H1 (cell line): ENCODE measurements around the gene POLN. TPM values are rescaled to one million over a fixed set of nuclear protein-coding genes. Genes with fewer than 3 reads are reported as not detected.

Experiments used
- CTCF ChIA-PET: fragments of 300-600 bp; sonication (Branson Sonifier 250); formaldehyde crosslinking; loops from one replicate; lab custom pipeline; 2021; ENCODE audit not compliant: partially characterized antibody; lab: Charles Lee
- POLR2A ChIA-PET: fragments of 300-600 bp; sonication (Branson Sonifier 250); formaldehyde crosslinking; loops from one replicate; lab custom pipeline; 2021; ENCODE audit warnings: inconsistent platforms; ENCODE audit not compliant: partially characterized antibody; lab: Charles Lee
- DNase-seq, 2 experiments: peaks; one replicate each; pipeline versions ENCODE4 v3.0.0 to v3.0.0-alpha.2; 2010 to 2022; ENCODE audit warnings: low spot score in 2 of 2, low read depth in 1 of 2, mixed read lengths in 1 of 2
- FAIRE-seq: peaks from 2 replicates; lab custom pipeline; 2011; peaks lifted over from hg19 to GRCh38; lab: Jason Lieb, UNC
- H2AFZ ChIP-seq: 2 replicates; pipeline ENCODE4 v1.8.1; 2012; ENCODE audit warnings: low read length, inconsistent platforms
- H2AK5ac ChIP-seq: 2 replicates; pipeline ENCODE4 v1.6.1; 2013; ENCODE audit warnings: low read depth, low read length
- H2BK120ac ChIP-seq: replicated peaks from 2 replicates; pipeline ENCODE3; 2013; ENCODE audit warnings: low read depth, low read length, inconsistent platforms
- H2BK12ac ChIP-seq: 2 replicates; pipeline ENCODE4 v1.6.1; 2013; ENCODE audit warnings: low read depth, low read length
- H2BK15ac ChIP-seq: 2 replicates; pipeline ENCODE4 v1.6.1; 2013; ENCODE audit warnings: low read length
- H2BK20ac ChIP-seq: 2 replicates; pipeline ENCODE4 v1.6.1; 2013; ENCODE audit warnings: low read length
- H2BK5ac ChIP-seq: 2 replicates; pipeline ENCODE4 v1.6.1; 2013; ENCODE audit warnings: low read depth, low read length
- H3K14ac ChIP-seq: 2 replicates; pipeline ENCODE4 v1.6.1; 2013; ENCODE audit warnings: inconsistent platforms; ENCODE audit not compliant: insufficient read length
- H3K18ac ChIP-seq: 2 replicates; pipeline ENCODE4 v1.6.1; 2013; ENCODE audit warnings: low read length; ENCODE audit errors: extremely low read depth
- H3K23ac ChIP-seq: 2 replicates; pipeline ENCODE4 v1.6.1; 2013; ENCODE audit warnings: inconsistent platforms; ENCODE audit not compliant: insufficient read length
- H3K23me2 ChIP-seq: 2 replicates; pipeline ENCODE4 v1.6.1; 2013; ENCODE audit warnings: low read depth, low read length
- H3K27ac ChIP-seq: 2 replicates; pipeline ENCODE4 v1.6.1; 2011; ENCODE audit warnings: low read depth, low read length, inconsistent platforms
- H3K27me3 ChIP-seq, 4 experiments: replicated peaks in 1 of 4; 1 replicate in 1 of 4; 2 replicates in 3 of 4; pipeline versions ENCODE4 v1.6.1 to v1.8.1; 2011 to 2013; ENCODE audit warnings: low read length in 3 of 4, mild to moderate bottlenecking in 3 of 4, inconsistent platforms in 2 of 4, mixed read lengths in 2 of 4, moderate library complexity in 1 of 4; ENCODE audit not compliant: control insufficient read depth in 3 of 4, insufficient read depth in 3 of 4; ENCODE audit errors: extremely low read depth in 1 of 4
- H3K36me3 ChIP-seq, 4 experiments: 2 replicates each; pipeline versions ENCODE4 v1.6.1 to v1.8.1; 2011 to 2013; ENCODE audit warnings: mild to moderate bottlenecking in 4 of 4, low read length in 3 of 4, moderate library complexity in 2 of 4, control low read depth in 1 of 4, inconsistent platforms in 1 of 4; ENCODE audit not compliant: insufficient read depth in 4 of 4, control insufficient read depth in 2 of 4
- H3K4ac ChIP-seq: replicated peaks from 2 replicates; pipeline ENCODE3; 2013; ENCODE audit warnings: low read length, low read depth, mixed read lengths, inconsistent platforms; ENCODE audit not compliant: insufficient read length
- H3K4me1 ChIP-seq, 4 experiments: replicated peaks in 1 of 4; 1 replicate in 1 of 4; 2 replicates in 3 of 4; pipeline versions ENCODE4 v1.6.1 to v1.8.1; 2011 to 2013; ENCODE audit warnings: low read length in 3 of 4, inconsistent platforms in 2 of 4, mixed read lengths in 1 of 4; ENCODE audit not compliant: insufficient read depth in 4 of 4, control insufficient read depth in 3 of 4
- H3K4me2 ChIP-seq, 2 experiments: 2 replicates each; pipeline versions ENCODE4 v1.6.1 to v1.8.1; 2011 to 2013; ENCODE audit warnings: low read depth in 2 of 2, low read length in 2 of 2, control low read depth in 1 of 2, inconsistent platforms in 1 of 2, mild to moderate bottlenecking in 1 of 2; ENCODE audit not compliant: insufficient read depth in 1 of 2
- H3K4me3 ChIP-seq, 4 experiments: fragments of 200-600, 300-600 bp in 1 of 4; sonication (generic), shearing (Covaris generic), sonication (Bioruptor Twin) in 1 of 4; 2 replicates each; pipeline versions ENCODE4 v1.5.1 to v1.8.1; 2011 to 2016; ENCODE audit warnings: low read length in 4 of 4, low read depth in 3 of 4, control low read depth in 2 of 4, inconsistent platforms in 2 of 4, mild to moderate bottlenecking in 2 of 4, mixed read lengths in 1 of 4, moderate library complexity in 1 of 4; ENCODE audit not compliant: insufficient read depth in 2 of 4; ENCODE audit errors: extremely low read depth in 1 of 4
- H3K56ac ChIP-seq: replicated peaks from 2 replicates; pipeline ENCODE3; 2013; ENCODE audit warnings: low read depth, mild to moderate bottlenecking, mixed read lengths, low read length, inconsistent platforms; ENCODE audit not compliant: insufficient read length
- H3K79me1 ChIP-seq: 2 replicates; pipeline ENCODE4 v1.6.1; 2013; ENCODE audit warnings: low read depth, low read length, control low read depth
- H3K79me2 ChIP-seq, 2 experiments: 2 replicates each; pipeline versions ENCODE4 v1.6.1 to v1.8.1; 2012 to 2013; ENCODE audit warnings: low read length in 2 of 2, mild to moderate bottlenecking in 2 of 2, inconsistent platforms in 1 of 2; ENCODE audit not compliant: insufficient read depth in 2 of 2, control insufficient read depth in 1 of 2
- H3K9ac ChIP-seq, 4 experiments: replicated peaks in 1 of 4; 1 replicate in 1 of 4; 2 replicates in 3 of 4; pipeline versions ENCODE4 v1.6.1 to v1.8.1; 2011 to 2013; ENCODE audit warnings: low read depth in 3 of 4, low read length in 3 of 4, control low read depth in 2 of 4, mild to moderate bottlenecking in 2 of 4, moderate library complexity in 2 of 4, inconsistent platforms in 1 of 4; ENCODE audit errors: extremely low read depth in 1 of 4
- H3K9me3 ChIP-seq, 2 experiments: 2 replicates each; pipeline versions ENCODE4 v1.6.1 to v1.8.1; 2012 to 2013; ENCODE audit warnings: mild to moderate bottlenecking in 2 of 2, moderate library complexity in 2 of 2, control low read depth in 1 of 2, inconsistent platforms in 1 of 2, low read depth in 1 of 2, low read length in 1 of 2, mixed read lengths in 1 of 2; ENCODE audit not compliant: insufficient read depth in 2 of 2
- H4K20me1 ChIP-seq, 2 experiments: replicated peaks in 1 of 2; 2 replicates each; pipeline versions ENCODE3 to v1.8.1; 2011 to 2013; ENCODE audit warnings: inconsistent platforms in 2 of 2, low read length in 2 of 2, mild to moderate bottlenecking in 1 of 2; ENCODE audit not compliant: insufficient read depth in 2 of 2, control insufficient read depth in 1 of 2
- H4K5ac ChIP-seq: 2 replicates; pipeline ENCODE4 v1.6.1; 2013; ENCODE audit warnings: low read length, low read depth, mixed read lengths, inconsistent platforms; ENCODE audit not compliant: insufficient read length
- H4K8ac ChIP-seq: 2 replicates; pipeline ENCODE4 v1.8.0; 2013; ENCODE audit warnings: mild to moderate bottlenecking, moderate library complexity, low read length, inconsistent platforms; ENCODE audit not compliant: insufficient read depth; ENCODE audit errors: extremely low read depth
- H4K91ac ChIP-seq: replicated peaks from 2 replicates; pipeline ENCODE3; 2013; ENCODE audit warnings: low read length, mixed read lengths, inconsistent platforms; ENCODE audit not compliant: insufficient read length
- ASH2L ChIP-seq: fragments of 200-600, 300-600 bp; sonication (generic); IDR thresholded peaks from one replicate; pipeline ENCODE4 v1.7.1; 2017; ENCODE audit warnings: low read length
- BACH1 ChIP-seq: IDR thresholded peaks from 2 replicates; pipeline ENCODE4 v1.6.1; 2012; ENCODE audit warnings: low read length, improper control_type of control experiment
- BCL11A ChIP-seq, 2 experiments: IDR thresholded peaks; one replicate each; pipeline ENCODE4 v1.6.1; 2011; ENCODE audit warnings: low read depth in 2 of 2, low read length in 2 of 2, mild to moderate bottlenecking in 2 of 2
- CHD2 ChIP-seq: IDR thresholded peaks from 2 replicates; pipeline ENCODE4 v1.6.1; 2012; ENCODE audit warnings: low read length, improper control_type of control experiment
- EGR1 ChIP-seq: IDR thresholded peaks from 2 replicates; pipeline ENCODE4 v1.6.1; 2011; ENCODE audit warnings: low read depth, low read length, borderline replicate concordance
- EZH2 ChIP-seq: fragments of 200-600 bp; sonication (generic); IDR thresholded peaks from 2 replicates; pipeline ENCODE4 v1.7.1; 2012; ENCODE audit warnings: low read depth, mild to moderate bottlenecking, moderate library complexity, low read length, inconsistent platforms; ENCODE audit not compliant: severe bottlenecking
- KDM4A ChIP-seq: IDR thresholded peaks from one replicate; pipeline ENCODE4 v1.7.1; 2012; ENCODE audit warnings: low read depth, mild to moderate bottlenecking, moderate library complexity, low read length, inconsistent platforms; ENCODE audit not compliant: severe bottlenecking
- POLR2A ChIP-seq, 2 experiments: IDR thresholded peaks; 1 replicate in 1 of 2; 2 replicates in 1 of 2; pipeline ENCODE4 v1.6.1; 2011; ENCODE audit warnings: low read depth in 2 of 2, low read length in 2 of 2, mild to moderate bottlenecking in 2 of 2; ENCODE audit errors: control extremely low read depth in 1 of 2
- TAF7 ChIP-seq: optimal IDR thresholded peaks from 2 replicates; pipeline ENCODE3; 2011; ENCODE audit warnings: low read depth, mild to moderate bottlenecking, inconsistent platforms, low read length, moderate library complexity, borderline replicate concordance
- WGBS, 2 experiments: shearing (Covaris generic) in 1 of 2; methylation state at CpG; one replicate each; pipeline versions ENCODE4 v1.1.6 to v1.1.7; 2013 to 2015; ENCODE audit warnings: low lambda C conversion rate in 2 of 2, mixed read lengths in 2 of 2, inconsistent platforms in 1 of 2, low coverage in 1 of 2, missing lambda C conversion rate in 1 of 2; ENCODE audit not compliant: insufficient replicate concordance in 2 of 2, insufficient coverage in 1 of 2, insufficient read length in 1 of 2; ENCODE audit errors: extremely low coverage in 1 of 2, missing lambda C conversion rate in 1 of 2; 5-methylcytosine and 5-hydroxymethylcytosine counted together
- polyA plus RNA-seq, 7 experiments: library from polyadenylated mRNA; depleted of rRNA in 3 of 7; stranded (reverse) in 5 of 7; unstranded in 2 of 7; fragments of >200 nt in 5 of 7; fragments of 200-250 nt in 2 of 7; gene quantifications; 1 replicate in 5 of 7; 2 replicates in 1 of 7; 4 replicates in 1 of 7; pipeline versions ENCODE4 v1.2.1 to v1.2.3, GENCODE V29; 2011 to 2013; ENCODE audit warnings: missing spikeins in 2 of 7, mixed read lengths in 2 of 7
- total RNA-seq: library from RNA; stranded (reverse); fragmentation: NEBNext Ultra II Directional; extraction: Animal tissue kit (Norgen Biotek cat#: 25700); gene quantifications from 2 replicates; pipeline ENCODE4 v1.2.1, GENCODE V29; 2021
- TF ChIP-seq, protein P1 (sequence below): IDR thresholded peaks from 2 replicates; pipeline ENCODE4 v1.6.1; 2012; ENCODE audit warnings: low read length, inconsistent platforms
- TF ChIP-seq, protein P2 (sequence below): IDR thresholded peaks from 2 replicates; pipeline ENCODE4 v1.6.1; 2011; ENCODE audit warnings: low read depth, mild to moderate bottlenecking, low read length; ENCODE audit not compliant: insufficient read depth

POLN gene
- total and polyA plus RNA-seq, 2 of the 8 experiments (the other 6 are each of a cell fraction or from before 2014, with no cell fraction given): 0.98 to 1.5 TPM

- POLR2A ChIA-PET: interaction anchor here (0.8 to 1.9 kb wide), 2 partner anchors 11 to 53 kb away, joined by 4 to 6 read pairs; no protein-coding TSS in a partner anchor
- no peak overlapping the region for H4K8ac ChIP-seq
- no peaks in the 10 kb centered on the region for H3K79me2 ChIP-seq
- CTCF ChIA-PET: interaction anchor here (0.9 to 1.5 kb wide), 5 partner anchors 10 to 77 kb away, joined by 3 read pairs; no protein-coding TSS in a partner anchor
- H3K79me1 ChIP-seq: no peaks in the 10 kb centered on the region
- no peak overlapping the region for H2AK5ac ChIP-seq
- H3K36me3 ChIP-seq: peaks cover 0 to 4% (median 0%) of the 10 kb centered on the region in 4 experiments; a peak in 1 of 8 replicates
- H2AFZ ChIP-seq: no peak overlapping the region
- H3K27ac ChIP-seq: no peak overlapping the region
- no peak overlapping the region for H2BK12ac ChIP-seq
- DNase-seq (no peak), FAIRE-seq (no peak)
- H3K9ac ChIP-seq: no peak overlapping the region
- no peak overlapping the region for H3K4me2 ChIP-seq
- H3K23me2 ChIP-seq: peaks cover 13% of the 10 kb centered on the region; the same call in 1 of the 2 replicates
- no peak overlapping the region for H4K91ac ChIP-seq
- 0 out of 2 replicates have a peak overlapping the region, but pooled peaks have one; percentile 19 for H3K18ac ChIP-seq
- no peaks in the 10 kb centered on the region for H3K9me3 ChIP-seq
- no peak overlapping the region for H2BK20ac ChIP-seq
- H2BK5ac ChIP-seq: no peak overlapping the region
- H2BK120ac ChIP-seq: no peak overlapping the region
- 87% methylated on average over 8 of the region's 11 CpGs; no CpG with 5 or more reads in 1 of the 2 experiments for WGBS, 2 experiments
- H4K20me1 ChIP-seq: peaks cover 5 to 15% of the 10 kb centered on the region in 2 experiments
- no peak overlapping the region for H3K56ac ChIP-seq
- H3K4ac ChIP-seq: no peak overlapping the region
- no peak overlapping the region for H3K23ac ChIP-seq
- H2BK15ac ChIP-seq: no peak overlapping the region
- H3K14ac ChIP-seq: no peak overlapping the region
- H4K5ac ChIP-seq: no peak overlapping the region
- H3K4me1 ChIP-seq: peaks cover 0 to 5% (median 4%) of the 10 kb centered on the region in 4 experiments; a peak in 5 of 7 replicates
- peaks cover 20 to 37% (median 28%) of the 10 kb centered on the region in 4 experiments for H3K27me3 ChIP-seq
- no peak overlapping the region for H3K4me3 ChIP-seq
- no peak for TF ChIP-seq BCL11A (IDR thresholded peaks at IDR 0.05; ENCODE audit: low read depth in 2 of 2, low read length in 2 of 2)
- no peak for TF ChIP-seq CHD2
- TF ChIP-seq BACH1: no peak
- no peak for TF ChIP-seq TAF7
- TF ChIP-seq, protein P1, sequence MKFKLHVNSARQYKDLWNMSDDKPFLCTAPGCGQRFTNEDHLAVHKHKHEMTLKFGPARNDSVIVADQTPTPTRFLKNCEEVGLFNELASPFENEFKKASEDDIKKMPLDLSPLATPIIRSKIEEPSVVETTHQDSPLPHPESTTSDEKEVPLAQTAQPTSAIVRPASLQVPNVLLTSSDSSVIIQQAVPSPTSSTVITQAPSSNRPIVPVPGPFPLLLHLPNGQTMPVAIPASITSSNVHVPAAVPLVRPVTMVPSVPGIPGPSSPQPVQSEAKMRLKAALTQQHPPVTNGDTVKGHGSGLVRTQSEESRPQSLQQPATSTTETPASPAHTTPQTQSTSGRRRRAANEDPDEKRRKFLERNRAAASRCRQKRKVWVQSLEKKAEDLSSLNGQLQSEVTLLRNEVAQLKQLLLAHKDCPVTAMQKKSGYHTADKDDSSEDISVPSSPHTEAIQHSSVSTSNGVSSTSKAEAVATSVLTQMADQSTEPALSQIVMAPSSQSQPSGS: no peak
- TF ChIP-seq KDM4A: no peak
- TF ChIP-seq EZH2: no peak
- TF ChIP-seq, protein P2, sequence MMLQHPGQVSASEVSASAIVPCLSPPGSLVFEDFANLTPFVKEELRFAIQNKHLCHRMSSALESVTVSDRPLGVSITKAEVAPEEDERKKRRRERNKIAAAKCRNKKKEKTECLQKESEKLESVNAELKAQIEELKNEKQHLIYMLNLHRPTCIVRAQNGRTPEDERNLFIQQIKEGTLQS: no peak
- no peak for TF ChIP-seq ASH2L
- TF ChIP-seq EGR1: no peak
- no peak for TF ChIP-seq POLR2A (IDR thresholded peaks at IDR 0.05; ENCODE audit: control extremely low read depth in 1 of 2, low read depth in 2 of 2, low read length in 2 of 2)
Measured at GRCh38 chr4:2062168-2062807, 179.6 kb downstream of the POLN start.
